Measurements from ENCODE around the gene MYOZ3. TPM values are rescaled to one million over a fixed set of nuclear protein-coding genes. Genes with fewer than 3 reads are reported as not detected.

MYOZ3 gene
- total and polyA plus RNA-seq, 2 of the 8 experiments (the other 6 are each of a cell fraction or from before 2014, with no cell fraction given): 9.6 to 19.1 TPM

DNA sequence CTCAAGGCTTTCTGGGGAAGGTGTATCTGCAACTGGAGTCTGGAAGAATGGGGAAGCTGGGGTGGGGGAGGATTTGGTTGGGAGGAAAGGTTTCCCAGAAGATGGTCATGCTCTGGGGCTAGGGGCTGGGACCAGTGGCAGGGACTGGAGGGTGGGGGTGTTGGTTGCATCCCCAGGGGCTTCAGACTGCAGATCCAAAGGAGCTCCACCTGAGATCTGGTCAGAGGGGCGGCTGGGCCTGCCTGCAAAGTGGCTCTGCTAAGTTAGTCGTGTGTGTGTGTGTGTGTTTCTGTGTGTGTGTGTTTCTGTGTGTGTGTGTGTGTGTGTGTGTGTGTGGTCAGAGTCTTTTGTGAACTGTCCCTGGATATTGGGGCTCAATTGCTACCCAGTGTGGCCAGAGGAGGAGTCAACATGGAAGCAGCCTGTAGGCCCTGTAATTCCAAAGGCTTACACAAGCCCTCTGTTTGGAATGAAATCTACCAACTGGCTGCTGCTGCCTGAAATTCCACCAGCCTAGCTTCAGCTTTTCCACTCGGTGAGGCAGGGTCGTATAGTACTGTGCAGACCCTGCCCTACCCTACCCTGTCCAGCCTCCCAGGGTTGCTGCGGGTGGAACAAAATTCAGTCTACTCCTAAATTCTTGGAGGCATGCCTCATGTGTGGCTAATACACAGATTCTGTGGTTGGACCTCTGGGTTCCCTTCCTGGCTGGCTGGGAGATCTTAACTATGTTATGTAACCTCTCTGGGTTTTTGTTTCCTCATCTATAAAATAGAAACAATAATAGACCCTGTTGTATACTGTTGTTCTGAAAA, 33.1 kb upstream of the MYOZ3 start:
- no peaks in the 10 kb centered on the region for H4K20me1 ChIP-seq (replicated peaks in 1 of 2; ENCODE audit: control insufficient read depth in 1 of 2, insufficient read depth in 2 of 2, low read length in 2 of 2)
- FAIRE-seq: no peak

More for the DNA sequence above, 33.1 kb upstream of the MYOZ3 start:
- H2BK20ac ChIP-seq (ENCODE audit: low read length): no peak overlapping the region
- no peak overlapping the region for H3K56ac ChIP-seq (replicated peaks; ENCODE audit: insufficient read length, low read depth, low read length)
- no peak for DNase-seq (ENCODE audit: low read depth in 1 of 2, low spot score in 2 of 2)
- no peak overlapping the region for H3K14ac ChIP-seq (ENCODE audit: insufficient read length)
- H3K4ac ChIP-seq (replicated peaks; ENCODE audit: insufficient read length, low read depth, low read length): no peak overlapping the region
- no peaks in the 10 kb centered on the region for H3K36me3 ChIP-seq (ENCODE audit: control insufficient read depth in 2 of 4, insufficient read depth in 4 of 4, low read length in 3 of 4)
- H2BK5ac ChIP-seq (ENCODE audit: low read depth, low read length): no peak overlapping the region
- no peak overlapping the region for H3K23ac ChIP-seq (ENCODE audit: insufficient read length)
- peaks cover 9% of the 10 kb centered on the region for H3K23me2 ChIP-seq (ENCODE audit: low read depth, low read length)
- 0 out of 2 replicates have a peak overlapping the region, but pooled peaks have one; percentile 5 for H2BK12ac ChIP-seq (ENCODE audit: low read depth, low read length)
- no peaks in the 10 kb centered on the region for H3K79me1 ChIP-seq (ENCODE audit: low read depth, low read length)
- H4K91ac ChIP-seq (replicated peaks; ENCODE audit: insufficient read length, low read length): no peak overlapping the region
- H2AK5ac ChIP-seq (ENCODE audit: low read depth, low read length): no peak overlapping the region
- no peak overlapping the region for H2BK15ac ChIP-seq (ENCODE audit: low read length)
- H3K9me3 ChIP-seq (ENCODE audit: insufficient read depth in 2 of 2, low read depth in 1 of 2, low read length in 1 of 2): no peaks in the 10 kb centered on the region
- TF ChIP-seq SIRT6 (IDR thresholded peaks at IDR 0.05; ENCODE audit: low read length) (no peak), MAFK (IDR thresholded peaks at IDR 0.05; ENCODE audit: low read depth, low read length) (no peak), RNF2 (IDR thresholded peaks at IDR 0.05; ENCODE audit: borderline replicate concordance, low read depth, low read length, missing control alignments, poor library complexity, severe bottlenecking) (no peak), TAF7 (optimal IDR thresholded peaks at IDR 0.05; ENCODE audit: borderline replicate concordance, low read depth, low read length) (no peak), BRCA1 (IDR thresholded peaks at IDR 0.05; ENCODE audit: low read depth, low read length) (no peak), TBP (IDR thresholded peaks at IDR 0.05; ENCODE audit: low read depth, low read length) (no peak), HDAC2 (IDR thresholded peaks at IDR 0.05; ENCODE audit: borderline replicate concordance in 1 of 2, low read depth in 2 of 2, low read length in 2 of 2) (no peak), SP1 (IDR thresholded peaks at IDR 0.05; ENCODE audit: low read depth, low read length) (no peak)
- peaks cover 3 to 19% (median 10%) of the 10 kb centered on the region in 4 experiments for H3K4me1 ChIP-seq (replicated peaks in 1 of 4; ENCODE audit: control insufficient read depth in 3 of 4, insufficient read depth in 4 of 4, low read length in 3 of 4)
- H3K27me3 ChIP-seq (replicated peaks in 1 of 4; ENCODE audit: control insufficient read depth in 3 of 4, extremely low read depth in 1 of 4, insufficient read depth in 3 of 4, low read length in 3 of 4): peaks cover 0 to 23% (median 21%) of the 10 kb centered on the region in 4 experiments; a peak in 5 of 7 replicates
- no peak overlapping the region for H3K27ac ChIP-seq (ENCODE audit: low read depth, low read length)
- ChIA-PET POLR2A (ENCODE audit: partially characterized antibody) (interaction anchor here (1.1 to 1.2 kb wide), 3 partner anchors 9 to 66 kb away, joined by 3 to 6 read pairs (median 3); no protein-coding TSS in a partner anchor), CTCF (ENCODE audit: partially characterized antibody) (interaction anchor here (0.6 to 10.4 kb wide), 10 partner anchors 16 to 166 kb away, joined by 3 to 72 read pairs (median 5); partner anchors contain the start of gene MYOZ3)
- no peak overlapping the region for H4K8ac ChIP-seq (ENCODE audit: extremely low read depth, insufficient read depth, low read length)
- no peak overlapping the region for H3K18ac ChIP-seq (ENCODE audit: extremely low read depth, low read length)
- H3K79me2 ChIP-seq (ENCODE audit: control insufficient read depth in 1 of 2, insufficient read depth in 2 of 2, low read length in 2 of 2): no peaks in the 10 kb centered on the region
- no peak overlapping the region for H3K9ac ChIP-seq (replicated peaks in 1 of 4; ENCODE audit: extremely low read depth in 1 of 4, low read depth in 3 of 4, low read length in 3 of 4)
- H3K4me2 ChIP-seq (ENCODE audit: insufficient read depth in 1 of 2, low read depth in 2 of 2, low read length in 2 of 2): no peak overlapping the region
- no peak overlapping the region for H2AFZ ChIP-seq (ENCODE audit: low read length)
- H2BK120ac ChIP-seq (replicated peaks; ENCODE audit: low read depth, low read length): no peak overlapping the region
- no peak overlapping the region for H4K5ac ChIP-seq (ENCODE audit: insufficient read length, low read depth, low read length)
- no peak overlapping the region for H3K4me3 ChIP-seq (ENCODE audit: extremely low read depth in 1 of 4, insufficient read depth in 2 of 4, low read depth in 3 of 4, low read length in 4 of 4)
- WGBS, 2 experiments (ENCODE audit: extremely low coverage in 1 of 2, insufficient coverage in 1 of 2, insufficient read length in 1 of 2, insufficient replicate concordance in 2 of 2, low coverage in 1 of 2, low lambda C conversion rate in 2 of 2, missing lambda C conversion rate in 1 of 2): 89% methylated on average over 5 of the region's 5 CpGs; no CpG with 5 or more reads in 1 of the 2 experiments
